ENCODE measurements around the gene ABCC12. TPM values are rescaled to one million over a fixed set of nuclear protein-coding genes. Genes with fewer than 3 reads are reported as not detected.

Gene ABCC12
- total RNA-seq, 3 donors from 2014 or later, result not detected

- no peak for TF ChIP-seq CTCF (IDR thresholded peaks at IDR 0.05)
- no peaks in the 10 kb centered on the region for H3K36me3 ChIP-seq (ENCODE audit: low read depth)
- peak in 1 of 3 donors; percentile 29 for DNase-seq
- H3K9me3 ChIP-seq, result no peaks in the 10 kb centered on the region
- H3K4me3 ChIP-seq, result no peak overlapping the region
- intact Hi-C loops (cut with DNase I, micrococcal nuclease), result no loop called here
- peak; percentile 72 for ATAC-seq
- no peaks in the 10 kb centered on the region for H3K4me1 ChIP-seq (ENCODE audit: low read depth)
These were observed 39.2 kb upstream of the ABCC12 start for GRCh38 chr16:48194828-48195556.

GRCh38 chr16:48193846-48194245, 38.1 kb upstream of the ABCC12 start:
- ATAC-seq, result no peak
- Histone ChIP-seq H3K4me1 (ENCODE audit: low read depth) (no peaks in the 10 kb centered on the region), H3K4me3 (no peak overlapping the region), H3K9me3 (no peaks in the 10 kb centered on the region), H3K36me3 (ENCODE audit: low read depth) (no peaks in the 10 kb centered on the region)
- DNase-seq, result no peak
- TF ChIP-seq CTCF (IDR thresholded peaks at IDR 0.05), result no peak
- intact Hi-C loops (cut with DNase I, micrococcal nuclease), result no loop called here

DNA sequence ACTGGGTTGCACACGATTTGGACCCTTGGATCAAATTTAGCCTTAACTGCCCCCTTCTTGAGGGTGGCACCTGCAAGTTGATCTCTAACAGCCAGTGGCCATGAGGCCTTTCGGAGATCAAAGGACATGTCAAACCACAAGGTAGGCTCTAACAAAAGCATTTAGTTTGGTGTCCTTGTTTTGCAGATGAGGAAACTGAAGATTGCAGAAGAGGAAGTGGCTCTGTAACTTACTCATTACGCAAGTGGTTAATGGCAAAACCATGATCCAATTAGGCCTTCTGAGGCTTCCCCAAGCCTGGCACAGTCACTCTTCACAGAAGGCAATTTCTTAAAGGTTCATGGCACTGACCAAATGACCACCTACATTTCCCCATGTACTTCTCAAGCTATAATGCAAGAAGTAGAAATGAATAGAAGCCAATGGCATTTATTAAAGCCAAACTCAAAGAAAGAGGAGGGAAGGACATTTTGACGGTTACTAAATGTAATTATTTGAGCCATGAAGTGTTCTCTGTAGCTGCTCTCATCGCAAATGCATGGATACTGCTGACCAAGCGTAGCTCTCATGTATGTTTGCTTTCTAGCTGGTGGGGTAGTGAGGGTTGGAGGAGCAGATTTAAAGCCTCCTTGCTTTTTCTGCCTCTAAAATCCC, 32.8 kb upstream of the ABCC12 start:
- Histone ChIP-seq H3K36me3 (ENCODE audit: low read depth) (no peaks in the 10 kb centered on the region), H3K9me3 (no peaks in the 10 kb centered on the region), H3K4me1 (ENCODE audit: low read depth) (no peaks in the 10 kb centered on the region), H3K4me3 (no peak overlapping the region)
- DNase-seq (no peak), ATAC-seq (peak; percentile 35)
- intact Hi-C loops (cut with DNase I, micrococcal nuclease), result no loop called here
- TF ChIP-seq CTCF (IDR thresholded peaks at IDR 0.05), result no peak

DNA sequence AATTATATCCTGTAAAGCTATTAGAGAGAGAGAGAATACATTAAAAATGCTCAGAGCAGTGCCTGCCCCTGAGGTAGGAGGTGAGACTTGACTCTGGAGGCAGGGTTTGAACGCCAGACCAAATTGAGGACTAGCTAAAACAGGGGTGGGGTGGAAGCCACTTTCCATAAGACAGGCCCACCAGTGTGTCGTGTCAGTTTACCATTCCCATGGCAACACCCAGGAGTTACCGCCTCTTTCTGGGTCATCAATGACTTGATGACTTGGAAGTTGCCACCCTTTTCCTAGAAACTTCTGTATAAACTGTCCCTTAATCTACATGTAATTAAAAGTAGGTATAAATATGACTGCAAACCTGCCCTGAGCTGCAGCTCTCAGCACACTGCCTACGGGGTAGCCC, 32.0 kb upstream of the ABCC12 start:
- no peak for DNase-seq
- Histone ChIP-seq H3K4me3 (no peak overlapping the region), H3K36me3 (ENCODE audit: low read depth) (no peaks in the 10 kb centered on the region), H3K9me3 (no peaks in the 10 kb centered on the region), H3K4me1 (ENCODE audit: low read depth) (no peaks in the 10 kb centered on the region)
- intact Hi-C loops (cut with DNase I, micrococcal nuclease), result no loop called here
- no peak for TF ChIP-seq CTCF (IDR thresholded peaks at IDR 0.05)
- ATAC-seq, result no peak

DNA sequence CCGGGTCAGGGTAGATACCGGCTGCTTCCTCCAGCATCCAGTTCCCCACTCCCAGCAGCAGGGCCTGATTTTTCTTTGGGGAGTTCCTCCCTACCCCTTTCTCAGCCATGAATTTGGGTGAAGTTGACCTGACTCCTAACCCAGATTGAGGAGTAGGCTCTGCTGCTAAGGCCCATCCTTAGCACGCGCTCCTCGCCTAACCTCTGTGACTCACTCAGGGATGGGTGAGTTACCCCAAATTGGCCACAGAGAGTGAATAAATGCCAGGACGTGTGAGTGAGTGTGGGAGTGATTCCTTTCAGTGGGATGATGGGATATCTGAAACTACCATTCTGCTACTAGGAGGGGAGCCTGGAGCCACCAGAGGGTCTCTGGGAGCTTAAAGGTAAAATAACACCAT, 28.9 kb upstream of the ABCC12 start:
- no peak for TF ChIP-seq CTCF (IDR thresholded peaks at IDR 0.05)
- ATAC-seq (no peak), DNase-seq (no peak)
- H3K9me3 ChIP-seq, result no peaks in the 10 kb centered on the region
- H3K4me1 ChIP-seq (ENCODE audit: low read depth), result no peaks in the 10 kb centered on the region
- H3K36me3 ChIP-seq (ENCODE audit: low read depth), result no peaks in the 10 kb centered on the region
- no peak overlapping the region for H3K4me3 ChIP-seq
- intact Hi-C loops (cut with DNase I, micrococcal nuclease), result no loop called here
